Stimulated activated CD4-positive, alpha-beta T cell treated with anti-CD3 and anti-CD28 coated beads, Interleukin-4, amount 100 ng/mL, for 4 hours (primary cell): ENCODE results near the gene MSRB2.

ENCODE experiments used
- DNase-seq, 2 experiments: peaks; one replicate each; pipeline ENCODE4 v3.0.0-alpha.2; 2020

Gene MSRB2

GRCh38 chr10:23114228-23114850 lies 19.0 kb downstream of the MSRB2 start:
- DNase-seq: no peak

- no peak for DNase-seq
Observed at GRCh38 chr10:23116486-23117205, 21.3 kb downstream of the MSRB2 start.

DNA sequence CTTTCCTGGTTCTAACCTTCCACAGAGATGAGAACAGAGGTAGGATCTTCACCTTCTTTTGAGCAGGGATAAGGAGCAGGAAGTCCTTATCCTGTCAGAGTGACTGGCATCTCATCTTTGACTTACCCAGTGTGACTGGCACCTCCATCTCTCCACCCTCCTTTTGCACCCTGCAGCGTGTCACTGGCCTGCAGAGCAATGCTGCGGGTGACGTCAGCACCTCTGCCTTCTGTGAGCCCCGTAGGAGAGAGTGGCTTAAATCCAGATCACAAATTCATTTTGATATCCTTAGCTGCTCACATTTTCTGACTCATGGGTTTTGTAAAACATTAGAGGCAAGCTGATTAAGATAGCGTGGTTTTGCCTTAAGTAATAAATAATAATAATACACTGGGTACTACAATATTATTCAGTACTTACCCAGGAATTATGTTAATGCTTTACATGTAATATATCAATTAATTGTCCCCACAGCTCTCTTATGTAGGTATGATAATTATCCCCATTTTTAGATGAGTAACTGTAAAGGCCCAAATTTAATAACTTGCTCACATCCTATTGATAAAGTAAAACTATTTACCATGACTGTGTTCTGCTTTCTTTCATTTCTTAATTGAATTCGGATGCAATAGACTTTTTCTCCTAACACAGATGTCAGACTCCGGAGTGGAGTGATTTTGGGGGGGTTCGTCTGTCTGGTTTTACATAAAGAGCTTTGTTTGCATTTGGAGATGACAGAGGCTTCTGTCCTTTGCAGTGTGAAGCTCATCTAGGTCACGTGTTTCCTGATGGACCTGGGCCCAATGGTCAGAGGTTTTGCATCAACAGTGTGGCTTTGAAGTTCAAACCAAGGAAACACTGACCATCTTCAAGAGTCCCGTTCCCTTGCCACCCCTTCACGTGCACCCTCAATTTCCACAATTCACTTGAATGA lies 24.9 kb downstream of the MSRB2 start:
- DNase-seq: no peak

- DNase-seq: no peak
Observed at GRCh38 chr10:23121135-23121534, 25.8 kb downstream of the MSRB2 start.

- DNase-seq: no peak
Observed at GRCh38 chr10:23136462-23136861, 41.1 kb downstream of the MSRB2 start.

GRCh38 chr10:23139677-23140076 lies 44.3 kb downstream of the MSRB2 start:
- DNase-seq: no peak

- DNase-seq: no peak
Observed at GRCh38 chr10:23141995-23142394, 46.6 kb downstream of the MSRB2 start.

DNA sequence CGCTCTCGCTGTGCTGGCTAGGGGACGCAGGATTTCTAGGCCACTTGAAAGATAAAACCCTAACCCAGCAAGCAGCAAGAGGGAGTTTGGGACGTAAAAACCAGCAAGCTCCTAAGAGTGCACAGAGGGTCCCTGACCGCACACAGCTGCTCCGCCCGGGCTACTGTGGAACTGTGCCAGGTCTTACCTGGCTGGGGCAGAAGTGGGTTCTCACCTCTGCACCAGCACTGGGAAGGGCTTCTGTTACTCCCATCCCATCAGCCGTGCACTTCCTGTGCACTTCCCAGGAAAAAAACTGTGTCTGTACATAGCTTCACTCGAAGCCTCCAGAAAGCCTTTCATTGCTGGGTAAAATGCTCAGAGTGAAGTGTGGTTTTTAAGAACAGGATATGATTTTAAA lies 50.9 kb downstream of the MSRB2 start:
- DNase-seq: no peak

DNA sequence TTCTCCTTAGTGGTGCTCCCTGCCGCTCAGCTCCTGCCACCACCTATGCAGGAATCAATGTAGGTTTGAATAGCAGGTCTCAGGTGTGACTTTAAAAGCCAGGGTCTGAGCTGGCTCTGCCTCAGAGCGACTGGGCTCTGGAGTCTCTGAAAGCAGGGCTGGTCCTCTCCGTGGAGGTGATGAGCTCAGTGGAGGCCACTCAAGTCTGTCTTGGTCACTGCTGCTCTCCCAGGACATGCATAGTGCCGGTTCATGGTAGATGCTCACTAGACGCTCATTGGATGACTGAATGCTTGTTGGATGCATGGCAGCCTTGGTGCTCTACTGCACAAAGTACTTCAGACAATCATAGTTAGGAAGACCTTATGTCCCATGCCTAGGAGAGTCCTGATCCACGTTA lies 51.7 kb downstream of the MSRB2 start:
- no peak for DNase-seq

GRCh38 chr10:23148214-23148613 lies 52.8 kb downstream of the MSRB2 start:
- no peak for DNase-seq

GRCh38 chr10:23150091-23150490 lies 54.7 kb downstream of the MSRB2 start:
- no peak for DNase-seq

DNA sequence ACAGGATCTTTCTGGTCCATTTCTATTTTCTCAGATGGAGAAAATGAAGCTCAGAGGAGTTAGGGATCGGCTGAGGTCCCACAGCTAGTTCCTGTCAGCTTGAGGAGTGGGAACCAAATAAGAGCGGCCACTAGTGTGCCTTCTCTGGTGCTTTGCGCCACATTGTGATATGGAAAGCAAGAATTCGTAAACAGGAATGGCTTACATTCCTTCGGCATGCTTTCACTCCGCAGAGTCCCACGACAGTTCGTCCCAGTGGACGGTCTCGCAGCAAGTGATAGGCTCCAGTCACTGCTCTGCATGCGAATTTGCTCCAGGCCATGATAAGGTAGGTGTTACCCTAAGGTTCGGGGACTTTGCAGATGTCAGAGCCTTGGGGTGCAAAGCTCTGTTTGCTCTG lies 55.2 kb downstream of the MSRB2 start:
- DNase-seq: no peak

DNA sequence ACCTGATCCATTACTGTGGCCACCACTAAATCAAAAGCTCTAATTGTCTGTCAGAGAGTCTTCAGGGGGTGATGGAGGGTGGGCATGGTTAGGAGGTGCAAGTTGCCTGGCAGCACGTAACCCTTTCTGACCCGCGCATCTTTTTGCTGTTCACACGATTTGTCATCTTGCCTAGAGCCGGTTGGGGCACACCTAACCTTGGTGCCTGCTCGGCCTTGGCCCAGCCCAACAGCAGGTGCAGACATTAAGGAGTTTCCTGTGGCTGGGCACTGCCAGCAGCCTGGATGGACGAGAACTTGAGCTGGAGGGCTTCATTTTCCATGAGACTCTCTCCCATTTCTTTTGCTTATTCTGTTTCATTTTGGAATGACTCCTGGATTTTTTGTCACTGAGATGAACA lies 55.7 kb downstream of the MSRB2 start:
- no peak for DNase-seq

DNA sequence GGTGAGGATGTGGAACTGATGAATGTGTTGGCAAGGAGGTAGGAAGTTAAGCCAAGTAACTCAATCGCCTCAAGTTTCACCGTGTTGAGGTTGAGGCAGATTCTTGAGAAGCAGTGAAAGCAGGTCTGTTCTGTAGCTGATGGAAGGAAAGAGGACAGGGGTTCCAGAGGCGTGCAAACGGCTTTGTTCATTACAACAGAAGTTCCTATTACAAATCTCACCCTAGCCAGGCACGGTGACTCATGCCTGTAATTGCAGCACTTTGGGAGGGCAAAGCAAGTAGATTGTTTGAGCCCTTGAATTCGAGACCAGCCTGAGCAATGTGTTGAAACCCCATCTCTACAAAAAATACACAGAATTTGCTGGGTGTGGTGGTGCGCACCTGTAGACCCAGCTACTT lies 59.8 kb downstream of the MSRB2 start:
- DNase-seq: no peak

DNA sequence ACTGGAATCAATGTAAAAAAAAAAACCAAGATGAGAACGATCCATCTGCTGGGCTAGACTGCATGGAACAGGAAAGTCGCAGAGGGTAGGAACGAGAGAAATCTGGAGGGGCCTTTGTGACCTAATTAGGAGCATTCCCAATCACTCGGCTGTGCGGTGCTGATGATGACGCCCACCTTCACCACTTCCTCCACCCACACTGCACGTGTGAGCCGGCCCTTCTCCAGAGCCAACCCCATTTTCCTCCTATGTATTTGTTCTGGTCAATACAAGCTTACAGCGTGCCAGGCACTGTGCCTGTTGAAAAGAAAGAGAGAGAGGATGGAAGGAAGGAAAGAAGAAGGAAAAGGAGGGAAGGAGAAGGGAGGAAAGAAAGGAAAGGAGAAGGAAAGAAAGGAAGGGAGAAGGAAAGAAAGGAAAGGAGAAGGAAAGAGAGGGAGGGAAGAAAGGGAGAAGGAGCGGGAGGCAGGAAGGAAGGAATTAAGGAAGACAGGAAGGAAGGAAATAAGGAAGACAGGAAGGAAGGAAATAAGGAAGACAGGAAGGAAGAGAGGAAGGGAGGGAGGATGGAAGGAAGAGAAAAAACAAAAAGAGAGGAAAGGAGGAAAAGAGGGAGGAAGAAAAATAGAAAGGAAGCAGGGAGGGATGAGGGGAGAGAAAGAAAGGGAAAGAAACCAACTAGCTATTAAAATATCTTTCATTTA lies 61.2 kb downstream of the MSRB2 start:
- DNase-seq: no peak

DNA sequence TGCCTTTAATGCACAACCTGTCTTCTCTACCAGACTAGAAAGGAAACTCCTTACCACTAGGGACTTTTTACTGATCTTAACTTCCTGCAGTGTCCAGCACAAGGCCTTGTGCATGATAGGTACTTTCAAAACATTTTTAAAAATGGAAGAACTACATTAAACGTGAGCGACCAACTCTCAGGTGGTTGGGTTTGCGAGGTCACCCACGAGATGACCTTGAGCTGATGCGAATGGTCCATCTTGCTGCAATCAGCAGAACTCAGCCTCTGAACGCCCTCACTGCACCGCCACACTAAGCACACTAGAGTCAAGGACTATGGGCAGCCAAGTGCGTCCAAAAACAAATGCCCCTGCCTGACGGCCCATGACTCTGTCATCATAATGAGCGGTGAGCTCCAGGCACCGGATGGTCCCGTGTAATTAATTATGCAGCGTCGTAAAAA lies 61.9 kb downstream of the MSRB2 start:
- DNase-seq: no peak

DNA sequence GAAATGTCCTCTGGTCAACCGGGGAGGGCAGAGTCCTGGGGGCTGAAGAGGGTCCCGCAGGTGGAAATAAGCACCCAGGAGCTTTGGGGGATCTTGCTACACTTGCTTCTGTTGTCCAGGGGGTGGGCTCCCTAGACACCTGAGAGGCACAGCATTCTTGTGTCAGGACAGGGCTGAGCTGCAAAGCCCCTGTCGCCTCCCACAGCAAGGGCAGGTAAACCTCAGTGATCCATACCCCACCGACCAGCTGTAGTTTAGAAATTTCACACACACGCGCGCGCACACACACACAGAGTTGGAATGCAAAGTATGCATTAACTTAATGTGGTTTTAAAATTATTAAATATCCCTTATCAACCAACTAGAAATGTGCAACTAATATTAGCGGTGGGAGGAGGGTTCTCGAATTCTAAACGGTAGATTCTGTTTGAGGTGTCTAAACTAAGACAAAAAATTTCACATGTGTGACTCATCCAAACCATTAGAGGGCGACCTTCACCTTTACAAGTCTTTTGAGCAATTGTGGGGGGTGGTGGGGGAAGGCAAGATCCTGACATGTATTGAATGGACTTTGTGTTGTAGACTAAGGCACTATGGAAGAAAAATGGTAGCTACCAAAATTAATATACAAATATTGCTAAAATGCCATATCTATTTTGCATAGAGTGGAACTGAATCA lies 62.5 kb downstream of the MSRB2 start:
- no peak for DNase-seq

- DNase-seq: peak; percentile 9 to 20
Observed at GRCh38 chr10:23158370-23158769, 63.0 kb downstream of the MSRB2 start.

DNA sequence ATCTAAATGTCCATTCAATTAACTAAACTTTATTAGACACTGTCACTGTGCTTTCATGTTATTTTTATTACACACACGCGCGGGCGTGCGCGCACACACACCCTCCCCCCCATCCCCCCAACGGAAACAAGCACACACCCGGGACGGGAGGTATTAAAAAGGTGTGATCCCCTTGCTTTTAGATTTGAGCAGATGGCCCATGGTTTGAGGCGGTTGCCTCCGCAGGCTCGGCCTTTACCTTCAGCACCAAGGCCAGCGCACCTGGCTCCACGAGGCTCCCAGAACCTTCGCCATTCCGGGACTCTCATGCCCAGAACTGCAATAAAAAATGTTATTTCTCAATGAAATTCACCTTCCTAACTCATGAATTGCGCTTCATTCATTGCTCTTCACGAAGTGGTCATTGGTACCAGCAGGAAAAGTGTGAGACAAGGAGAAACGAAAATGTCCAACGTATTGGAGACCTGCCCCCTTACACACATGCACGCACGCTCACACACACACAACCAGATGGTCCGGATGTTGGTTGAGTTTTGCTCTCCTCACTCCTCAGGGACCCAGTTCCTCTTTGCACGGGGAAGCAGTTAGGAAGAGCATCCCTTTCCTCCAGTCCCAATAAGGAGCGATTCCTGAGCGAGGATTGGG lies 76.0 kb downstream of the MSRB2 start:
- DNase-seq: no peak
